Measurements from ENCODE around the gene ZFYVE19.

Gene ZFYVE19

GRCh38 chr15:40815042-40815698 is 8.3 kb downstream of the ZFYVE19 start:
- no peak for DNase-seq (ENCODE audit: low read depth)

GRCh38 chr15:40819048-40819447 is 12.2 kb downstream of the ZFYVE19 start:
- DNase-seq (ENCODE audit: low read depth): no peak

- DNase-seq (ENCODE audit: low read depth): no peak
Observed at GRCh38 chr15:40821195-40821594, 14.3 kb downstream of the ZFYVE19 start.

- DNase-seq (ENCODE audit: low read depth): peak; percentile 43
Observed at GRCh38 chr15:40823572-40824343, 16.9 kb downstream of the ZFYVE19 start.

GRCh38 chr15:40825661-40826422 is 19.0 kb downstream of the ZFYVE19 start:
- DNase-seq (ENCODE audit: low read depth): peak; percentile 27

GRCh38 chr15:40826423-40827075 is 19.7 kb downstream of the ZFYVE19 start:
- no peak for DNase-seq (ENCODE audit: low read depth)

- no peak for DNase-seq (ENCODE audit: low read depth)
Observed at GRCh38 chr15:40828447-40829036, 21.7 kb downstream of the ZFYVE19 start, which contains the start of gene PPP1R14D. Gene PPP1R14D, minus strand, starts transcription at chr15:40828708. Its CDS starts 67 bp downstream, at chr15:40828641.

- DNase-seq (ENCODE audit: low read depth): no peak
Observed at GRCh38 chr15:40829115-40829514, 22.2 kb downstream of the ZFYVE19 start.

GRCh38 chr15:40830884-40831283 is 24.0 kb downstream of the ZFYVE19 start:
- DNase-seq (ENCODE audit: low read depth): no peak

- no peak for DNase-seq (ENCODE audit: low read depth)
Observed at GRCh38 chr15:40831861-40832260, 25.0 kb downstream of the ZFYVE19 start.

GRCh38 chr15:40832903-40833302 is 26.0 kb downstream of the ZFYVE19 start:
- DNase-seq (ENCODE audit: low read depth): no peak

GRCh38 chr15:40836020-40836419 is 29.1 kb downstream of the ZFYVE19 start:
- no peak for DNase-seq (ENCODE audit: low read depth)

- no peak for DNase-seq (ENCODE audit: low read depth)
Observed at GRCh38 chr15:40838756-40839155, 31.9 kb downstream of the ZFYVE19 start.

GRCh38 chr15:40841741-40842140 is 34.9 kb downstream of the ZFYVE19 start:
- DNase-seq (ENCODE audit: low read depth): no peak

GRCh38 chr15:40843261-40843884 is 36.5 kb downstream of the ZFYVE19 start:
- DNase-seq (ENCODE audit: low read depth): no peak

GRCh38 chr15:40843885-40844695 is 37.2 kb downstream of the ZFYVE19 start, which contains the start of gene SPINT1:
Gene SPINT1, plus strand, starts transcription at chr15:40844048. Its CDS starts 507 bp downstream, at chr15:40844555.
- DNase-seq (ENCODE audit: low read depth): peak; percentile 16

- peak; percentile 31 for DNase-seq (ENCODE audit: low read depth)
Observed at GRCh38 chr15:40844696-40845030, 37.8 kb downstream of the ZFYVE19 start.

GRCh38 chr15:40845036-40845435 is 38.1 kb downstream of the ZFYVE19 start:
- DNase-seq (ENCODE audit: low read depth): no peak

GRCh38 chr15:40845511-40846284 is 38.8 kb downstream of the ZFYVE19 start:
- peak; percentile 17 for DNase-seq (ENCODE audit: low read depth)

GRCh38 chr15:40846841-40847222 is 39.9 kb downstream of the ZFYVE19 start:
- DNase-seq (ENCODE audit: low read depth): peak; percentile 16

Measured in ELR (cell line).